Activated CD8-positive, alpha-beta memory T cell treated with anti-CD3 and anti-CD28 coated beads, Interleukin-2, amount 50 U/mL, for 1 hour (primary cell): ENCODE measurements around the gene SLC5A2.
"Not testable (repeated sequence)": the region's sequence is repeated elsewhere in the genome, so short reads cannot be mapped to it uniquely, and the experiment has no call there.

Experiments
- DNase-seq: peaks from one replicate; pipeline ENCODE4 v3.0.0-alpha.2; 2020; ENCODE audit errors: extremely low read depth

The SLC5A2 gene

DNA sequence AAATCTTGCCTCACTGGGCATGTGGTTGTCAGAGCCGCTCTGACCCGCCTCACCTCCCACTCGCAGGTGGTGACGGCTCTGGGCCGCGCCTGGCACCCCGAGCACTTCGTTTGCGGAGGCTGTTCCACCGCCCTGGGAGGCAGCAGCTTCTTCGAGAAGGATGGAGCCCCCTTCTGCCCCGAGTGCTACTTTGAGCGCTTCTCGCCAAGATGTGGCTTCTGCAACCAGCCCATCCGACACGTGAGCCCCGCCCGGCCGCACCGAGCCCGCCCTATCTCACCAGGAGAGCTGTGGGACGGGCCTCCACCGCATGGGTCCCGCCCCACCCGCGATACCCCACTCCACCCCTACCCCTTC, 7.0 kb upstream of the SLC5A2 start:
- no peak for DNase-seq

DNA sequence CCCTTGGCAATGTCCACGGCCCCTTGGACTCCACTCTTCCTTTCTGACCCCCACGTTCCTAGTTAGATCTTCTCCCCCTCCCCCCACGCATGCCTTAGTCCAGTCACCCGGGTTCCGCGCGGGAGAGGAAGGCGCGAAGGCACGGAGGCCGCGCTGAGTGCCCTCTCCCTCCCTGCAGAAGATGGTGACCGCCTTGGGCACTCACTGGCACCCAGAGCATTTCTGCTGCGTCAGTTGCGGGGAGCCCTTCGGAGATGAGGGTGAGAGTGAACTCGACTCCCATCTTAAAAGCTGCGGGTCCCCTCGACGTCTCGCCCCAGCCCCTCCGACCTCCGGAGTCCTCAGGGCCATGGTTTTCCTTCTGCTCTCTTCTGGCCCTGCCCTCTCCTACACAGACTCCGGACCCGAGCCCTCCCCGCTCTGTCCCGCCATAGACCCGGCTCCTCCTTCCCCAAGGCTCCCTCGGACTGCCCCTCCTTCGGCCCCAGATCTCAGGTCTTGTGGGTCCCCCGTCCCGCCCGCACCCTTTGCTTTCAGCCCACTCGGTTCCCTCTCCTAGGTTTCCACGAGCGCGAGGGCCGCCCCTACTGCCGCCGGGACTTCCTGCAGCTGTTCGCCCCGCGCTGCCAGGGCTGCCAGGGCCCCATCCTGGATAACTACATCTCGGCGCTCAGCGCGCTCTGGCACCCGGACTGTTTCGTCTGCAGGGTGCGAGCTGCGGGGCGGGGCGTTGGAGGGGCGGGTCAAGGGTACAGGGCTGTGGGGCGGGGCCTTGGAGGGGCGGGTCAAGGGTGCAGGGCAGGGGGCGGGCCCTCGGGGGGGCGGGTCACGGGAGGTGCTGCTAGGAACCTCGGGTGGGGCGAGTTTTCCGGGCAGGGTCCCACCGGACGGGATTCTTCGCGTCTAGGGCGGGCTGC, 6.4 kb upstream of the SLC5A2 start:
- DNase-seq = peak; percentile 80

DNA sequence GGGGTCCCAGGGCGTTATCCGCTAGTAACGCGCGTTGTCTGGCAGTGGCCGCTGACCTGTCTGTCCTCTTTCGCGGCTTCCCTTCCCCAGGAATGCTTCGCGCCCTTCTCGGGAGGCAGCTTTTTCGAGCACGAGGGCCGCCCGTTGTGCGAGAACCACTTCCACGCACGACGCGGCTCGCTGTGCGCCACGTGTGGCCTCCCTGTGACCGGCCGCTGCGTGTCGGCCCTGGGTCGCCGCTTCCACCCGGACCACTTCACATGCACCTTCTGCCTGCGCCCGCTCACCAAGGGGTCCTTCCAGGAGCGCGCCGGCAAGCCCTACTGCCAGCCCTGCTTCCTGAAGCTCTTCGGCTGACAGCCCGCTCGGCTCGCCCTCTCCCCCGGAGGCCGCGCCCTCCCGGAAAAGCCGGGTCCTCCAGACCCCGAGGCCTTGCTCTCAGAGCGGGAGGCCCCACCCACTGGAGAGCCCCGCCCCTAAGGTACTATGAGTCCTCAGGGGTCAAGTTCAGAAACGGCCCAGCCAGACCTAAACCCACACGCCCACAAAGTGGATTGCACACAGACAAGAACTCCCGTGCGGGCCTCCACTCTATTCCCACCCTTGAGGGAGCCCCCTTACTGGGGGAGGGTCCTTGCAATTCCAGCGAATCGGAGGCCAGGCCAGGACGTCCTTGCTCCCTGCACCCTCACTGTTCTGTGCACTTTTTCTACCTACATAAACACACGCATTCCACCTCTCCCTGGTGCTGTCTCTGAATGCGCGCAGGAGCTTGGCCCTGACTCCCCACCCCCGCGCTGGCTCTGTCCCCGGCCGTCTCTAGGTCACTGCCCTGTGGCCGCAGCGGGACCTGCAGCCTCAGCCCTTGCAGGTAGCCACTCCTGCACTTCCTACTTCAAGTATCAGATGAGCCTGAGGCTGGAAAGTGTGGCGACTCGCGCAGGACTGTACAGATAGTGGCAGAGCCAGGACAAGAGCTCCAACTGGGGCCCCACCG, 5.4 kb upstream of the SLC5A2 start:
- no peak for DNase-seq

DNA sequence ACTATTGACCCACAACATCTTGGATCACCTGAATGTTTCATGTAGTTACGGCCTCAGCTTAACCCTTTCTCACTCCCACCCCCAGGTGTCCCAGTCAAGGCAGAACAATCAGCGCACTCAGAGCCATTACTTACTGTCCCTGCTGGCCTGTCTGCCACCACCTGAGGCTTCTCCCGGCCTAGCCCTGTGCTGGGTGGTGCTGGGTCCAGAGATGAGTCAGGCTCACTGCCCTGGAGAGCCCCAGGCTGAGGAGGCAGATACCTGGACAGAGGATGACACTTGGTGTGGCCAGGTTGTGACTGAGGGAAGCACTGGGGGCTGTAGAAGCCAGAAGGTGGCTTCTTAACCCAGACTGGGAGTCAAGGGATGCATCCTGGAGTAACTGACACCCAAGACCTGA, 4.0 kb upstream of the SLC5A2 start:
- DNase-seq = no peak

DNA sequence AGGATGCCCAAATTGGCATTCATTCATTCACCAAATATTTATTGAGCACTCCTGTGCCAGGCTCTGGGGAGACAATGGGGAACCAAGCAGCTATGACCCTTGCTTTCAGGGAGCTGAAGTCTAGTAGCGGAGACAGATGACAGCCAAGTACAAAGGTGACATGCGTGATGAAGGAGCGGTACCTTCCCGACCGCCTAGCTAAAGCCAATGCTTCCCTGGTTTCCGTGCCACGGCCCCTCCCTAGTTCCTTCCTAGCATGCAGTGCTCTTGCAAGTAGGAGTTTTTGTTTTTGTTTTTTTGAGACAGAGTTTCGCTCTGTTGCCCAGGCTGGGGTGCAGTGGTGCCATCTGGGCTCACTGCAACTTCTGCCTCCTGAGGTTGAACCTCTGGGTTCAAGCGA, 3.2 kb upstream of the SLC5A2 start:
- no peak for DNase-seq

DNA sequence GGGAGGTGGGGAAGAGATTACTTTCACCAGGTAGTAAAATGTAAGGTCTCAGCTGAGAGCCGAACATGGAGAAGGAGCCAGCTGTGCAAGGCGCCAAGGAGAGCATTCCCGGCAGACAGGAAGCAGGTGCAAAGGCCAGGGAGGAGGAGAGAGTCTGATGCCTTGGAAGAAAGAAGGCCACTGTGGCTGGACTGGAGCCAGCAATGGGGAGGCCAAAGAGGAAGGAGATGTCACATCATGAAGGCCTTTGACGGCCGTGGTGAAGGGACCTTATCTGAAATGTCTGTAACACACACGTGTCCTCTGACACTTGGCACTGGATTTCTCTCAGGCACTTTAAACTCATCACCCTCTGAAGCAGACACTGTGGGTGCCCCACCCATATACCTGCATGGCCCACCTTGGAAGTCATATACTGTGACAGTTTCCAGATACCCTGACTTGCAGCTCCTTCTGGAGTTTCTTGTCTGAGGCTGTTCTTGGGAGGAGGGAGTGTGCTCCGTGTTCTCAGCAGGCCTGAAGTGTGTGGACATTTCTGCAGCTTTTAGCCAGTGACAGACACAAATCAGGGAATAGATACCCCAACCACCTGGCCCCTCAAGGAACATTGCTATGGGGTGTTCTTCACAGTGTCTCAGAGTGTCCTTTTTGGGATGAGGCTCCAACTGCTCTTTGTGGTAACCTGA, 1.9 kb upstream of the SLC5A2 start:
- no peak for DNase-seq

DNA sequence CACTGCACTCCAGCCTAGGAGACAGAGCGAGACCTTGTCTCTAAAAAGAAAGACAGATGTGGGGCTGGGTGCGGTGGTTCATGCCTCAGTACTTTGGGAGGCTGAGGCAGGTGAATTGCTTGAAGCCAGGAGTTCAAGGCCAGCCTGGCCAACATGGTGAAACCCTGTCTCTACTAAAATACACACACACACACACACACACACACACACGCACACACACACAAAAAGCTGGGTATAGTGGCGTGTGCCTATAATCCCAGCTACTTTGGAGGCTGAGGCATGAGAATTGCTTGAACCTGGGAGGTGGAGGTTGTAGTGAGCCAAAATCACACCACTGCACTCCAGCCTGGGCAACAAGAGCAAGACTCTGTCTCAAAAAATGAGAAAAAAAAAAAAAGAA, 1.1 kb downstream of the SLC5A2 start:
- DNase-seq = not testable (repeated sequence)

DNA sequence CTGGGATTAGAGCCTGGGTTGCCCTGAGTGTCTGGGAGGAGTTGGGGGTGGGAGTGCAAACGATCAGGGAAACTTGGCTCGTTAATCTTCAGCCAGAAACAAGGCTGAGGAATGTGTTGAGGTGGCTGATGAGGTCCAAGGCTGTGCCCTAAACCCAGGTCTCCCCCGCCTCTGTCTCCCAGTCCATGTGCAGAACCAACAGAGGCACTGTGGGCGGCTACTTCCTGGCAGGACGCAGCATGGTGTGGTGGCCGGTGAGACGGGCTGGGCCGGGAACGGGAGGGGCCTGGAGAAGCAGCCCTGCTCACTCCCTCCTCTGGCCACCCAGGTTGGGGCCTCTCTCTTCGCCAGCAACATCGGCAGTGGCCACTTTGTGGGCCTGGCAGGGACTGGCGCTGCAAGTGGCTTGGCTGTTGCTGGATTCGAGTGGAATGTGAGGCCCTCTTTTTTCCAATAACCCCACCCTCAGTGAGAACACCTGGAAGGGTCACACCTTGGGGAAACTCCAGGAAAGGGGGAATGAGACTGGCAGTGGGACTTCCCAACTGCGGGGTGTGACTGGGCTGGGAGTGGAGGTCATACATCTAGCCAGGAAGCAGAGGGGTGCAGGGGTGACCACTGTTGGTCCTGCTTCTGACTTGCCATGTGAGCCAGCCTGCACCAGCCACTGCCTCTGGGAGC, 1.7 kb downstream of the SLC5A2 start:
- no peak for DNase-seq

DNA sequence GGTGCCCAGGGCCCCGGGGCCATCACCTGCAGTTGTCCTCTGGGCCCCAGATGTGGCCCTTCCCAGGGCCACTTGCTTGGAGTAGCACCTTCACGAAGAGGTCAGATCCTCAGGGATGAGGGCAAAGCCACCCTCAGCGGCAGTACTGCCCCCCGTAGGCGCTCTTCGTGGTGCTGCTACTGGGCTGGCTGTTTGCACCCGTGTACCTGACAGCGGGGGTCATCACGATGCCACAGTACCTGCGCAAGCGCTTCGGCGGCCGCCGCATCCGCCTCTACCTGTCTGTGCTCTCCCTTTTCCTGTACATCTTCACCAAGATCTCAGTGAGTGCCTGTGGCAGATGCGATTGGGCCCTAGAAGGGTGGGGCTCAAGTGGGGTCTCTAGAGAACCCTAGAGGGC, 2.6 kb downstream of the SLC5A2 start:
- no peak for DNase-seq

DNA sequence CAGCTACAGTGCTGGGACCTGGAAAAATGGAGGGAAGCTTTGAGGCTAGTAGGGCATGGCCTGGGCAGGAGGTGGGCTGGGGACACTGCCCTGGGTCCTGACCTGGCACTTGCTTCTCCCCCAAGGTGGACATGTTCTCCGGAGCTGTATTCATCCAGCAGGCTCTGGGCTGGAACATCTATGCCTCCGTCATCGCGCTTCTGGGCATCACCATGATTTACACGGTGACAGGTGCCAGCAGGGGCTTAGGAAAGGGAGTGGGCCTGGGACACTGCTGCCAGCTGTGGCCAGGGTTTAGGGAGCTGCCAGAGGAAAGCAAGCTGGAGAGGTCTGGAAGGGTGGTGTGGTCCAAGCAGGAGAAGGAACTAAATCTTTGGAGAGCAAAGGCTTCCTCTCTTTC, 3.1 kb downstream of the SLC5A2 start:
- DNase-seq = no peak

DNA sequence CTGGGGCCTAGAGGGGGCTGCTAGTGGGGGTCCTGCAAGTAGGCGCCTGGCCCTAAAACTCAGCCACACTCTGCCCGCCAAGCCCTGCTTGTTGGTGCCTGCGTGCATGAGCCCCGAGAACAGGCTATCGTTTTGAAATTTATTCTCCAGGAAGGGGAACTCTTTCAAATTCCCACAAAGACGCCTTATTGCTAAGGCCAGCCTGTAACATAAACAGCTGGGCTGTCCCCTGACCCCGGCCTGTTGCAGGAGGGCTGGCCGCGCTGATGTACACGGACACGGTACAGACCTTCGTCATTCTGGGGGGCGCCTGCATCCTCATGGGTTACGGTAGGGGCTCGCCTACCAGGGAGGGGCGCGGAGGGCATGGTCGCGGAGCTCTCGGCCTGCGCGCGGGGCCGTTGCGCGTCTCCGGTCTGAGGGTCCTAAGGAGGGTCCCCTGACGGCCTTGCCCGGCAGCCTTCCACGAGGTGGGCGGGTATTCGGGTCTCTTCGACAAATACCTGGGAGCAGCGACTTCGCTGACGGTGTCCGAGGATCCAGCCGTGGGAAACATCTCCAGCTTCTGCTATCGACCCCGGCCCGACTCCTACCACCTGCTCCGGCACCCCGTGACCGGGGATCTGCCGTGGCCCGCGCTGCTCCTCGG, 4.3 kb downstream of the SLC5A2 start:
- no peak for DNase-seq

DNA sequence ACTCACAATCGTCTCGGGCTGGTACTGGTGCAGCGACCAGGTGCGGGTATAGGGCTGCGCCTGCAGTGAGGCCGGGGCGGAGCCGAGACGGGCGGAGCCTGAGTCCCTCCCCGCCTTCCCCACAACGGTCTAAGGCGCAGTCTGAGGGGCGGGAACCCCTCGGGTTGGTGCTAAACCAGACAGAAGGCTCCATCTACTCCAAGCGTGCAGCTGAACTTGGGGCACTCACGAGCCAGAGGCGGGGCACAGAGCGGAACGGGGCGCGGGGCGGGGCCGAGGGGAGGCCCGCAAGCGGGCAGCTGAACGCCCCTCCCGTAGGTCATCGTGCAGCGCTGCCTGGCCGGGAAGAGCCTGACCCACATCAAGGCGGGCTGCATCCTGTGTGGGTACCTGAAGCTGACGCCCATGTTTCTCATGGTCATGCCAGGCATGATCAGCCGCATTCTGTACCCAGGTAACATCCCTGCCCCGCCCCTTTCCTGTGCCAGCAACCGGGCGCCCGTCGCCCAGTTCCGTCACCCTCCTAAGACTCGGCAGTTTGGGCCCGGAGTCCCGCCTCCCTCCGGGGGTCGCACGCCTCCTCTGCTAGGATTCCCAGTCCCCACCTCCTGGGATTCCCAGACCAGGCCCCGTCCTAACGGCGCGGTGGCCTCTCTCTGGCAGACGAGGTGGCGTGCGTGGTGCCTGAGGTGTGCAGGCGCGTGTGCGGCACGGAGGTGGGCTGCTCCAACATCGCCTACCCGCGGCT, 5.0 kb downstream of the SLC5A2 start:
- peak; percentile 49 for DNase-seq

DNA sequence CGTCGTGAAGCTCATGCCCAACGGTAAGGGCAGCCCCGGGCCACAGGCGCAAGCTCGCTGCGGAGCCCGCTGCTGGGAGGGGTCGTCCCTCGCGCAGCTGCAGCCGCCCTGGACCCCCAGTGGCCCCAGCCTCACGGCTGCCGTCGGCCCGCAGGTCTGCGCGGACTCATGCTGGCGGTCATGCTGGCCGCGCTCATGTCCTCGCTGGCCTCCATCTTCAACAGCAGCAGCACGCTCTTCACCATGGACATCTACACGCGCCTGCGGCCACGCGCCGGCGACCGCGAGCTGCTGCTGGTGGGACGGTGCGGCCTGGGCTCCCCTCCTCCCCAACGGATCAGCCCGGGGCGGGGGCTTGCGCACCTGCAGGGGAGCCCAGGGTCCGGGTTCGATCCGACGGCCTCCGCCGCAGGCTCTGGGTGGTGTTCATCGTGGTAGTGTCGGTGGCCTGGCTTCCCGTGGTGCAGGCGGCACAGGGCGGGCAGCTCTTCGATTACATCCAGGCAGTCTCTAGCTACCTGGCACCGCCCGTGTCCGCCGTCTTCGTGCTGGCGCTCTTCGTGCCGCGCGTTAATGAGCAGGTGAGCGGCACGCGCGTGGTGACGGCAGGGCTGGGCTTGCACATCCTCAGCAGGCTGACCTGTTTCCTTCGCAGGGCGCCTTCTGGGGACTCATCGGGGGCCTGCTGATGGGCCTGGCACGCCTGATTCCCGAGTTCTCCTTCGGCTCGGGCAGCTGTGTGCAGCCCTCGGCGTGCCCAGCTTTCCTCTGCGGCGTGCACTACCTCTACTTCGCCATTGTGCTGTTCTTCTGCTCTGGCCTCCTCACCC, 5.8 kb downstream of the SLC5A2 start:
- no peak for DNase-seq

DNA sequence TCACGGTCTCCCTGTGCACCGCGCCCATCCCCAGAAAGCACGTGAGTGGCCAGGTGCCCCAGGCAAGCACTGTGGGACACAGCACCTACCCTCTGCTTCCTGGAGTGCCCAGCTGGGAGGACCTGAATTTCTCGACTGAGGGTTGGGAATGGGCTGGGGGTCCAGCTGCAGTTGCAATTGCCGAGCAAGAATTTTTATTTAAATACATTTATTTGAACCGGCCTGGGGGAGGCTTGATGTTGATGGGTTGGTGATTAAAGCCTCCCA, 6.3 kb downstream of the SLC5A2 start:
- no peak for DNase-seq

DNA sequence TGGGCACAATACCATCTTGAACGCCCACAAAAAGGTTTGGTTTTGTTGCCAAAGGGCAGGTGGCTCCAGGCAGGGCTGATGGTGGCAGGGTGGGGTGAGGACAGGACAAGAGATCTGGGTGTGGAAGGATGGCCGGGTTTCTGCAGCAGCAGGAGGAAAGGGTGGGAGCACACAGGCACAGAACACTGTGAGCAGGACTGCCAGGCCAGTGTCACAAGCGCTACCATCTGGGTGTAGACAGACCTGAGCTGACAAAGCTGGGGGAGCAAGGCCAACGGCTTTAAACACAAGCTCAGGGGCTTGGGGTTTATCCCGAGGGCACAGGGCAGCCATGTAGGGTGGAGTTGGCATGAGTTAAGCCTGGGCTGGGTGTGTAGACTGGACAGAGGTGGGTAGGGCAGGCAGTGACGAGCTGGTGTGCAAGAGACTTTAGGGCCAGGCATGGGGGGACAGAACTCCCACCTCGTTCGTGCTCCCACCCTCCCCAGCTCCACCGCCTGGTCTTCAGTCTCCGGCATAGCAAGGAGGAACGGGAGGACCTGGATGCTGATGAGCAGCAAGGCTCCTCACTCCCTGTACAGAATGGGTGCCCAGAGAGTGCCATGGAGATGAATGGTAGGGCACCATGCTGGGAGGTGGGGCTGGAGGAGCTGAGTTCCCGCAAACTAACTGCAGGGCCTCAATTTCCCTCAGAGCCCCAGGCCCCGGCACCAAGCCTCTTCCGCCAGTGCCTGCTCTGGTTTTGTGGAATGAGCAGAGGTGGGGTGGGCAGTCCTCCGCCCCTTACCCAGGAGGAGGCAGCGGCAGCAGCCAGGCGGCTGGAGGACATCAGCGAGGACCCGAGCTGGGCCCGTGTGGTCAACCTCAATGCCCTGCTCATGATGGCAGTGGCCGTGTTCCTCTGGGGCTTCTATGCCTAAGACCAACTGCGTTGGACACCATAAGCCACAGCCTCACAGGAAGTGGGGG, 7.0 kb downstream of the SLC5A2 start:
- no peak for DNase-seq

DNA sequence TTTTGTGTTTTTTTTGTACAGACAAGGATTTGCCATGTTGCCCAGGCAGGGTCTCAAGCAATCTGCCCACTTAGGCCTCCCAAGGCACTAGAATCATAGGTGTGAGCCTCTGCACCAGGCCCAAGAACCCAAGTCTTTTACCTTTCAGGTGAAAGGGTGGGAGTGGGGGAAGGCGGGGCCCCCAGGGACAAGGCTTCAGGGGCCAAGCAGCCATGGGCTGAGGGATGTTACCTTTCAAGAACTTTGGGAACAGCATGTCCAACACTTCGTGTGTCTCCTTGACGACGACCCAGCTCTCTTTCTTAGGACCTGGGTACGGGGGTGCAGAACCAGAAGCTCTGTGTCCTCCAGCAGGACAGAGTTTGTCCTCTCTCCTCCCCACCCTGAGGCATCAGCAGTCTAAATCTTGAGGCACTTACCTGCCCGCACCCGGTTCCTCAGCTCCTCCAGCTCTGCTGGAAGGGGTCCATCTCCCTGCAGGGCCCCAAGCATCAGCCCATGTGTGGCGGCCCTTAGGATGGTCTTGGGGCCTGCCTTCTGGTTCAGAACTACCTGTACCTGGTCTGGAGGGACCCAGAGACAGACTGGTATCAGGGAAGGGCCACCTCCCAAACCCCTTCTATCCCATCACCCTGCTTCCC, 9.0 kb downstream of the SLC5A2 start:
- no peak for DNase-seq

DNA sequence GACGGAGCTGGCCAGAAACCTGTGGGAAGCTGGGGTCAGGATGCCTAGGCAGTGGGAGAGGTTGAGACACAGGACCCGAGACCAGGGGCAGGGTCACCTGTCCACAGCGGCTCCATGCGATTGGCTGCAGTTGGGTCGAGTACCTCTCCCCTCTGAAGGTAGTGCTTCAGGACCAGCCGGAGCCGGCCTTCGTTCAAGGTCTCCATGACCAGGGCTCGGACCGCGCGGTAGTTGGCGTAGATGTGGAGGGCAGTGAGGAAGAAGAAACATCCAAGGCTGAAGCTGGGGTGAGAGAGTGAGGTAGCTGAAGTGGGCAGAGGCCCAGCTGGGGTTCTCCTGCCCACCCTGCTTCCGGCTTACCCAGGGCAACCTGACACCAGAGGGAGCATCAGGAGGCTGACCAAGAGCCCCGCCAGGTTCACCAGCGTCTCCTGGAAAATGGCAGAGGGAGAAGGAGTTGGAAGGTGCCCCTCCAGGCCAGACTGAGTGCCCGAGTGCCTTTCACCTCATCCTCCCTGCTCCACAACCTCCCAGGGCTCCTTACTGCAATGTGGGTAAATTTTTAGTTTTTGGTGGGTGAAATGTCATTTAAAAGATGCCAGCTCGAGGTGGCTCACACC, 10.7 kb downstream of the SLC5A2 start:
- no peak for DNase-seq

DNA sequence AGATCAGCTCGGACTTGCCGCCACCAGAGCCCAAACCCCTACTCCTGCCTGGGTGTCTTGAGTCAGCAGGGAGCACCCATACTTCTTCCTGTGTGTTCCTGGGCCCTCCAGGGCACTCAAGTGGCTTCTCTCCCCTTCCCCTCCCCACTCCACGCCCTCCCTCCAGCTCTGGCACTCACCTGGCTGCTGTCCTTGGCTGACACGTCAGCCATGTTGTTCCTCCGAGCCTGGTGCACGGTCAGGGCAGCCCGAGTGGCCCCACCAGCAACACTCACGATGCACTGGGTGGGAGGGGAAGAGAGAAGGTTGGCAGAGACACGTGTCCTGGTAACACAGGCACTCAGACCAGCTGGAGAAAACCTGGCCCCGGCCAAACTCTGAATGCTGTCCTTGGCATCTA, 13.7 kb downstream of the SLC5A2 start:
- DNase-seq = no peak
